Ishikawa (cell line): Measurements from ENCODE around the gene XAGE1A.

ENCODE experiments used
- EP300 ChIP-seq: IDR thresholded peaks from 2 replicates; pipeline ENCODE4 v1.6.1; 2012; ENCODE audit warnings: borderline replicate concordance
- TEAD4 ChIP-seq: IDR thresholded peaks from 2 replicates; pipeline ENCODE4 v1.6.1; 2012
- YY1 ChIP-seq: IDR thresholded peaks from 2 replicates; pipeline ENCODE4 v1.6.1; 2012; ENCODE audit warnings: low read depth

GRCh38 chrX:52507331-52507730 is 11.7 kb downstream of the XAGE1A start:
- TF ChIP-seq TEAD4: no peak
- TF ChIP-seq YY1: no peak
- no peak for TF ChIP-seq EP300
